AG04449 (cell line): Measurements from ENCODE around the gene CDH22.

Experiments used
- CTCF ChIA-PET: fragments of 350-600 bp; formaldehyde crosslinking; extraction: SDS; loops from one replicate; lab custom pipeline; 2021; ENCODE audit warnings: antibody characterized with exemption; lab: Yijun Ruan, JAX
- POLR2A ChIA-PET: fragments of 400-600, 350-600 bp; formaldehyde crosslinking; extraction: SDS; loops from one replicate; lab custom pipeline; 2020; ENCODE audit warnings: antibody characterized with exemption, inconsistent platforms; lab: Yijun Ruan, JAX
- DNase-seq: peaks from one replicate; pipeline ENCODE4 v3.0.0-alpha.2; 2010; ENCODE audit warnings: low read depth, low spot score
- H3K4me3 ChIP-seq: 2 replicates; pipeline ENCODE4 v1.5.1; 2011; ENCODE audit warnings: low read depth, mild to moderate bottlenecking, control low read depth, low read length
- TF ChIP-seq, protein P1 (sequence below): IDR thresholded peaks from one replicate; pipeline ENCODE4 v1.5.1; 2011; ENCODE audit warnings: mild to moderate bottlenecking, moderate library complexity, low read length, control low read depth, inconsistent platforms; ENCODE audit not compliant: insufficient read depth; ENCODE audit errors: missing control alignments

CDH22 gene

DNA sequence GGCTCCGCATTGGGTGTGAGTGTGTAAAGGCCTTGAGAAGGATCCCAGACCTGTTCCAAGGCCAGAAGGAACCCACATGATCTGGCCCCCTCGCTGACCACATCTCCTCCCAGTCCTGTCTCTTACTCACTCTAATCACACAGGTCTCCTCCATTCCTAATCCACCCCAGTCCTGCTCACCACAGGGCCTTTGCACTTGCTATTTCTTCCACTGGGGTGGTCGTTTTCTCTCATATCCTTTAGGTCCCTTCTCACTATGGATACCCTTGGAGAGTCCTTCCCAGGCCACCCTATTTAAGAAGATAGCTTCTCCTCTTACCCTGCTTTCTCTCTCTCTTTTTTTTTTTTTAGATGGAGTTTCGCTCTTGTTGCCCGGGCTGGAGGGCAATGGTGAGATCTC is 124.5 kb downstream of the CDH22 start:
- ChIA-PET POLR2A (no interaction called here), CTCF (no interaction called here)
- DNase-seq: no peak
- TF ChIP-seq, protein P1, sequence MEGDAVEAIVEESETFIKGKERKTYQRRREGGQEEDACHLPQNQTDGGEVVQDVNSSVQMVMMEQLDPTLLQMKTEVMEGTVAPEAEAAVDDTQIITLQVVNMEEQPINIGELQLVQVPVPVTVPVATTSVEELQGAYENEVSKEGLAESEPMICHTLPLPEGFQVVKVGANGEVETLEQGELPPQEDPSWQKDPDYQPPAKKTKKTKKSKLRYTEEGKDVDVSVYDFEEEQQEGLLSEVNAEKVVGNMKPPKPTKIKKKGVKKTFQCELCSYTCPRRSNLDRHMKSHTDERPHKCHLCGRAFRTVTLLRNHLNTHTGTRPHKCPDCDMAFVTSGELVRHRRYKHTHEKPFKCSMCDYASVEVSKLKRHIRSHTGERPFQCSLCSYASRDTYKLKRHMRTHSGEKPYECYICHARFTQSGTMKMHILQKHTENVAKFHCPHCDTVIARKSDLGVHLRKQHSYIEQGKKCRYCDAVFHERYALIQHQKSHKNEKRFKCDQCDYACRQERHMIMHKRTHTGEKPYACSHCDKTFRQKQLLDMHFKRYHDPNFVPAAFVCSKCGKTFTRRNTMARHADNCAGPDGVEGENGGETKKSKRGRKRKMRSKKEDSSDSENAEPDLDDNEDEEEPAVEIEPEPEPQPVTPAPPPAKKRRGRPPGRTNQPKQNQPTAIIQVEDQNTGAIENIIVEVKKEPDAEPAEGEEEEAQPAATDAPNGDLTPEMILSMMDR: no peak
- no peak overlapping the region for H3K4me3 ChIP-seq

DNA sequence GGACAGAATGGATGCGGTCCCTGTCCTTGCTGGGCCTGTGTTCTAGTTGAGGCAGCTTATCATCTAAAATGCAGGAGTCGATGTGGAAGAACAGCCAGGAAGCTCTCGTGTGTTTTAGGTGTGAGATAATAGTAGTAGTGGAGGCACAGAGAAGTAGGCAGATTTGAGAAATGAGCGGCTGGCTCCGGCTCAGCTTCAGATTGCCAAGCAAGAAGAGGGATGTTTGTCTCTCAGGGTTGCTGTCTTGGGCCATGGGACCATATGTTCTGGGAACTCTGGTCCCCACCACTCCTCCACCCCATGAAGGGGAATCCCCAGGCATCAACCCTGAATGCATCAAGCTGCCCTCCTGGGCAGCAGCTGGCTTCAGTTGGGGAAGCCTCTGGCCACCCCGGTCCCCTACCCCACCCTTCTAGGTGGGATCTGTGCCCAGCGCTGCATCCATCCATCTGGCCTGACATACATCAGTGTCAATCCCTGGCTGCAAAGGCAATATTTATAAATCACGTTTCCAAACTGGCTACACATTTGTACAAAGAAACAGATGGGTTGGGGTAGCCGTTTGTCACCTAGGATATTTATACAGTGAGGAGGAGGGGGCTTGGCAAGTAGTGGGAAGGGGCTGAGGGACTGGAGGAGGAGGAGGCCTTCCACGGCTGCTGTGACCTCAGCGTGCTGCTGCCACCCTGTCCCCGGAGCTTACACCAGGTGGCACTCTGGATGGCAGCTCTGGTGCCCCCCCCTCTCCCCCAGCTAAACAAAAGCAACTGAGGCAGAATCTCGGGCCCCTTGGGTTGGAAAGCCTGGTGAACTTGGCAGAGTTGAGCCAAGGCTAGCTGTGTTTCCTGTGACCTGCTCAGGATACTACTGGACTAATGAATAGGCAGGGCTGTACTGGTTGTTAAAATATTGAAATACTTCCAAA is 125.8 kb downstream of the CDH22 start:
- H3K4me3 ChIP-seq: no peak overlapping the region
- TF ChIP-seq, protein P1: no peak
- ChIA-PET POLR2A (no interaction called here), CTCF (interaction anchor here (1.6 kb wide), 1 partner anchor 50 kb away, joined by 3 read pairs; no protein-coding TSS in a partner anchor)
- no peak for DNase-seq

DNA sequence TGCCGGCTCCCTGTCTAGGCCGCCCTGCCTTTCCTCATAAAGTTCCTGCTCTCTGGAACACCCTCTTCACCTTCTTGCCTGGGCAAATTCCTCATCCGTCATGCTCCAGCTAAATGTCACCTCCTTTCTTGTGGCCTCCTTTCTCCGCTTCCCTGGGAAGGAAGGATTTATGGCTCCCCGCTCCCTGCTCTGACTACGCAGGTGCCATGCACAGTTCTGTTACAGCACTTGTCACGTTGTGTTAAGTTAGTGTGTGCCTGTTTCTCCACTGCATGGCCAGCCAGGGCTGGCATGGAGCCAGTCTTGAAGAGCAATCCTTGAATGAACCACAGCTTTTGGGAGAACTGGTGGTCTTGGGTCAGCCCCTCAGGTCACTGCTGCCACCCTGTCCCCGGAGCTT is 128.4 kb downstream of the CDH22 start:
- ChIA-PET CTCF (no interaction called here), POLR2A (no interaction called here)
- no peak overlapping the region for H3K4me3 ChIP-seq
- TF ChIP-seq, protein P1: no peak
- no peak for DNase-seq

DNA sequence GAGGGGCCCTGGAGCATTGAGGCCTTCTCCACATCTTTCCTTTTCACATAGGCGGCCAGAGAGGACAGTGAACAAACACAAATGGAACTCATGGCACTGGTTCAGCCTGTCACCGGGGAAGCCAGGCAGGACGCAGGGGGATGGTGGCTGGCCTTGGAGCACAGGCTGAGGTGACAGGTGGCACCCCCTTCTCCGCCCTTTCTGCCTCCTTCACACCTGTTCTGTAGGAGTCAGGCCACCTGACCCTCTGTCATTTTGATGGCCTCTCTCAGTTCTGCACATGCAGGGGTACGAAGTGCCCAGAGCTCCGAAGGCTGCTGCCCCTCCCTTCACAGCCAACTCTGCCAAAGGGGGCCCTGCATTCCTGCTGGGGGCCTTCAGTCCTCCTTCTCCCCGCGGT is 129.4 kb downstream of the CDH22 start:
- H3K4me3 ChIP-seq: no peak overlapping the region
- ChIA-PET CTCF (interaction anchor here (1.7 kb wide), 1 partner anchor 8 kb away, joined by 3 read pairs; no protein-coding TSS in a partner anchor), POLR2A (no interaction called here)
- TF ChIP-seq, protein P1: no peak
- no peak for DNase-seq

DNA sequence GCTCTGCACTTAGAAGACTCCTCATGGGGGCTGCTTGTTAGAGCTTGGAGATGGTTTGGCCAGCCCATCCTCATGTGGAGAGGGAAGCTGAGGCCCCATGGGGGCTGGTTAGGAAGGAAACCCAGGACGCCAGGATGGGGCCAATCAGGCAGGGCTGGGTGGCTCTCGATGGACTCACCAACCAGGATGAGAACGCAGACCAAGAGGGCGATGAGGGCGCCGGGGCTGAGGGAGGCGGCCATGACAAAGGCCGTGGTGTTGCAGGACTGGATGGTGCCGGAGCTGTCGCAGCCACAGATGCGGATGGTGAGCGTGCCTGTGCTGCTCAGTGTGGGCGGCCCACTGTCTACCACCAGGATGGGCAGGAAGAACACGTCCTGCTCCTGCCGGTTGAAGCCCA is 130.5 kb downstream of the CDH22 start:
- POLR2A ChIA-PET: no interaction called here
- TF ChIP-seq, protein P1: no peak

DNA sequence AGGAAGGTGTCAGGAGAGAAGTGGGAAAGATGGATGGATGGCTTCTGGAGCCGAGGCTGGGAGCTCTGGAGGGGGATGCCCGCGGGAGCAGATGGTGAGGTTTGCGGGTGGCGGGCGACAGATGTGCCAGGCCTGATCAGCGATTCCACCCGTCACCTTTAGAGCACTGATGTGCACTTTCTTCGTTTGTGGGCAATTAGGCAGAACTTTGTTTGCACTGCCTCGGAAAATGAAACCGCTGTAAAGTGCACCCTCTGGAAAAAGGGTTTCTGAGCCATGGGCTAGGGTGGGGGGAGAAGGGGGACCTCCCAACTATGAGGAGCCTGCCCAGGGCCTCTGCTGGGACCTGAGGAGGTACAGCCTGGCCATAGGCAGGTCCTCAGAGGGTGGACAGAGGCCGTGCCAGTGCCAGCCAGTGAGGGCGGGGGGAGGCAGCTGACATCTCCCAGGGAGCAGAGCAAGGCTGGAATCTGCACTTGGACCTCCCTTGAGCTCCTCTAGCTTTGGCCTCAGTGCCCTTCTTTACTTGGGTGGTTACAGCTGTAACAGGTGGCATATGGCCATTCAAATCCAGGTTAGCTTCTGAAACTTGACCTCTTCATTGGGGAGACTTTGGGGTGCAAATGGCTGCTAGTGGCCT is 131.4 kb downstream of the CDH22 start:
- no peak overlapping the region for H3K4me3 ChIP-seq
- POLR2A ChIA-PET: no interaction called here
- TF ChIP-seq, protein P1: no peak
- CTCF ChIA-PET: interaction anchor here (1.7 kb wide), 1 partner anchor 10 kb away, joined by 3 read pairs; no protein-coding TSS in a partner anchor
- DNase-seq: no peak

More for the DNA sequence above, 130.5 kb downstream of the CDH22 start:
- no peak for DNase-seq
- CTCF ChIA-PET: interaction anchor here (1.7 kb wide), 1 partner anchor 9 kb away, joined by 3 read pairs; no protein-coding TSS in a partner anchor
- no peak overlapping the region for H3K4me3 ChIP-seq
